SK-N-SH (cell line): ENCODE results near the gene RGL4.

Experiments used
- CHD2 ChIP-seq: fragments of 150-350 bp; IDR thresholded peaks from 2 replicates; pipeline ENCODE4 v1.6.1; 2018; ENCODE audit warnings: low read length; ENCODE audit not compliant: partially characterized antibody
- CTCF ChIP-seq: fragments of 200-600 bp; sonication (generic); IDR thresholded peaks from 2 replicates; pipeline ENCODE4 v1.6.1; 2017; ENCODE audit warnings: antibody characterized with exemption, mild to moderate bottlenecking, moderate library complexity
- EZH2phosphoT487 ChIP-seq: fragments of 200-600 bp; sonication (generic); IDR thresholded peaks from 2 replicates; pipeline ENCODE4 v1.6.1; 2017; ENCODE audit warnings: low read depth, mixed run types, mild to moderate bottlenecking, antibody characterized with exemption, moderate library complexity, borderline replicate concordance
- GABPA ChIP-seq: IDR thresholded peaks from 2 replicates; pipeline ENCODE4 v1.4.0; 2012; ENCODE audit warnings: low read depth, mild to moderate bottlenecking
- JUND ChIP-seq: IDR thresholded peaks from 2 replicates; pipeline ENCODE4 v1.4.0; 2012
- MAX ChIP-seq: IDR thresholded peaks from 2 replicates; pipeline ENCODE4 v1.4.0; 2012; ENCODE audit warnings: low read depth
- NFIC ChIP-seq: IDR thresholded peaks from 2 replicates; pipeline ENCODE4 v1.4.0; 2012; ENCODE audit warnings: borderline replicate concordance
- POLR2AphosphoS5 ChIP-seq: IDR thresholded peaks from 2 replicates; pipeline ENCODE4 v1.6.1; 2012; ENCODE audit warnings: low read depth, low read length
- RAD21 ChIP-seq: IDR thresholded peaks from 2 replicates; pipeline ENCODE4 v1.6.1; 2012; ENCODE audit warnings: mild to moderate bottlenecking, low read length
- RFX5 ChIP-seq: IDR thresholded peaks from 2 replicates; pipeline ENCODE4 v1.6.1; 2012; ENCODE audit warnings: mild to moderate bottlenecking, improper control_type of control experiment, low read length
- TAF1 ChIP-seq: IDR thresholded peaks from 2 replicates; pipeline ENCODE4 v1.6.1; 2012; ENCODE audit warnings: low read depth, mild to moderate bottlenecking, low read length, moderate library complexity, borderline replicate concordance

- TF ChIP-seq RAD21: no peak
- no peak for TF ChIP-seq CTCF
- no peak for TF ChIP-seq GABPA
- no peak for TF ChIP-seq EZH2phosphoT487
- TF ChIP-seq JUND: no peak
- no peak for TF ChIP-seq TAF1
- TF ChIP-seq RFX5: no peak
- TF ChIP-seq POLR2AphosphoS5: no peak
- TF ChIP-seq NFIC: no peak
- no peak for TF ChIP-seq MAX
- TF ChIP-seq CHD2: no peak
Measured at GRCh38 chr22:23704829-23705228, 14.0 kb downstream of the RGL4 start.
